Chondrocyte (in vitro differentiated cells): ENCODE data around the gene TRIM8. TPM values are rescaled to one million over a fixed set of nuclear protein-coding genes. Genes with fewer than 3 reads are reported as not detected.

Experiments
- DNase-seq: peaks from one replicate; pipeline ENCODE4 v3.0.0; 2021; ENCODE audit warnings: mixed read lengths, low spot score
- H3K27ac Mint-ChIP-seq: one replicate; pipeline ENCODE4 v1.8.0; 2021; ENCODE audit warnings: mild to moderate bottlenecking, moderate library complexity, mixed read lengths; ENCODE audit not compliant: unreplicated experiment
- H3K27me3 Mint-ChIP-seq: 2 replicates; pipeline ENCODE4 v1.8.0; 2021; ENCODE audit warnings: low read depth, mixed read lengths
- H3K36me3 Mint-ChIP-seq: 2 replicates; pipeline ENCODE4 v1.8.0; 2021; ENCODE audit warnings: low read depth, mixed read lengths
- H3K4me1 Mint-ChIP-seq: 2 replicates; pipeline ENCODE4 v1.8.0; 2021; ENCODE audit warnings: low read depth, mild to moderate bottlenecking, mixed read lengths
- H3K4me3 Mint-ChIP-seq: one replicate; pipeline ENCODE4 v1.8.0; 2021; ENCODE audit warnings: mild to moderate bottlenecking, moderate library complexity, mixed read lengths; ENCODE audit not compliant: unreplicated experiment
- H3K9me3 Mint-ChIP-seq: 2 replicates; pipeline ENCODE4 v1.8.0; 2021; ENCODE audit warnings: low read depth, mixed read lengths
- total RNA-seq: library from RNA; stranded (reverse); gene quantifications from 3 replicates; pipeline ENCODE4 v1.2.1, GENCODE V29; 2021
- TF ChIP-seq, protein P1 (sequence below): fragments of 200-600 bp; sonication (generic); IDR thresholded peaks from 2 replicates; pipeline ENCODE4 v1.5.0; 2021; ENCODE audit warnings: antibody characterized with exemption, mild to moderate bottlenecking, moderate library complexity

The TRIM8 gene
- total RNA-seq, 1 donor from 2014 or later, result 66.8 TPM

DNA sequence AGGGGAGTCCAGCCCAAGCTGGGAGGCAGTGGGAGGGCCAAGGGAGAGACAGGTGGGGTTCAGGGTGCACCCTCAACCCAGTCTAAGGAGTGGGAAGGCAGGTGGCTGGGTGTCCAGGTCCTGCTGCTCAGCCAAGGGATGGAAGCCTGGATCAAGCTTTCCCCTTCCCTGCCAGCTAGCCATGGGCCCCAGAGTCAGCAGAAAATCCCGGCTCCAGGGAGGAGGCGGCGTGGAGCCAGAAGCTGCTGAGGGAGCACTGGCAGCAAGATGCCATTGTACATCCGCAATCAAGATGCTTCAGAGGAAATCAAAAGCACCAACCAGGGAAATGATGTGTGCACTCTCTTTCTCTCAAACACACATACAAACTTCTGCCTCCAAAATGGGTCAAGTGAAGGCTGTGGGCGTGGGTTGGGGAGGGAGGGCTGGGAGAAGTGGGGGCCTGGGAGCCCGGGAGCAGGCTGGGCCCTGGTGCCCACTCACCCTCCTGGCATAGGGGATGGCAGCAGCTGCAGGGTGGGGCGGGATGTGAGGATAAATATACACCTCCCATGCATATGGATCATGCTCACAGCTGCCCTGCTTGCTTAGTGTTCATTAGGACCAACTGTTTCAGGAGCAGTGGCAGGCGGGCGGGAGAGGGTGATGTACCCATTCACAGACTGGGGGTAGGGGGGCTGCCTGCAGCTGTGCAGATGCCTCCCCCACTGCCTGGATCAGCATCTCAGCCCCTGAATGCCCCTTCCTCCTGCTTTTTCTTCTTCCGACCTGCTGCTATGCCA is 24.2 kb downstream of the TRIM8 start:
- TF ChIP-seq, protein P1, sequence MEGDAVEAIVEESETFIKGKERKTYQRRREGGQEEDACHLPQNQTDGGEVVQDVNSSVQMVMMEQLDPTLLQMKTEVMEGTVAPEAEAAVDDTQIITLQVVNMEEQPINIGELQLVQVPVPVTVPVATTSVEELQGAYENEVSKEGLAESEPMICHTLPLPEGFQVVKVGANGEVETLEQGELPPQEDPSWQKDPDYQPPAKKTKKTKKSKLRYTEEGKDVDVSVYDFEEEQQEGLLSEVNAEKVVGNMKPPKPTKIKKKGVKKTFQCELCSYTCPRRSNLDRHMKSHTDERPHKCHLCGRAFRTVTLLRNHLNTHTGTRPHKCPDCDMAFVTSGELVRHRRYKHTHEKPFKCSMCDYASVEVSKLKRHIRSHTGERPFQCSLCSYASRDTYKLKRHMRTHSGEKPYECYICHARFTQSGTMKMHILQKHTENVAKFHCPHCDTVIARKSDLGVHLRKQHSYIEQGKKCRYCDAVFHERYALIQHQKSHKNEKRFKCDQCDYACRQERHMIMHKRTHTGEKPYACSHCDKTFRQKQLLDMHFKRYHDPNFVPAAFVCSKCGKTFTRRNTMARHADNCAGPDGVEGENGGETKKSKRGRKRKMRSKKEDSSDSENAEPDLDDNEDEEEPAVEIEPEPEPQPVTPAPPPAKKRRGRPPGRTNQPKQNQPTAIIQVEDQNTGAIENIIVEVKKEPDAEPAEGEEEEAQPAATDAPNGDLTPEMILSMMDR, result no peak
- H3K27ac Mint-ChIP-seq, result no peak overlapping the region
- peak; percentile 78 for DNase-seq
- peaks cover 23% of the 10 kb centered on the region for H3K4me1 Mint-ChIP-seq
- H3K9me3 Mint-ChIP-seq, result no peaks in the 10 kb centered on the region
- no peak overlapping the region for H3K4me3 Mint-ChIP-seq
- no peaks in the 10 kb centered on the region for H3K36me3 Mint-ChIP-seq
- H3K27me3 Mint-ChIP-seq, result no peaks in the 10 kb centered on the region

DNA sequence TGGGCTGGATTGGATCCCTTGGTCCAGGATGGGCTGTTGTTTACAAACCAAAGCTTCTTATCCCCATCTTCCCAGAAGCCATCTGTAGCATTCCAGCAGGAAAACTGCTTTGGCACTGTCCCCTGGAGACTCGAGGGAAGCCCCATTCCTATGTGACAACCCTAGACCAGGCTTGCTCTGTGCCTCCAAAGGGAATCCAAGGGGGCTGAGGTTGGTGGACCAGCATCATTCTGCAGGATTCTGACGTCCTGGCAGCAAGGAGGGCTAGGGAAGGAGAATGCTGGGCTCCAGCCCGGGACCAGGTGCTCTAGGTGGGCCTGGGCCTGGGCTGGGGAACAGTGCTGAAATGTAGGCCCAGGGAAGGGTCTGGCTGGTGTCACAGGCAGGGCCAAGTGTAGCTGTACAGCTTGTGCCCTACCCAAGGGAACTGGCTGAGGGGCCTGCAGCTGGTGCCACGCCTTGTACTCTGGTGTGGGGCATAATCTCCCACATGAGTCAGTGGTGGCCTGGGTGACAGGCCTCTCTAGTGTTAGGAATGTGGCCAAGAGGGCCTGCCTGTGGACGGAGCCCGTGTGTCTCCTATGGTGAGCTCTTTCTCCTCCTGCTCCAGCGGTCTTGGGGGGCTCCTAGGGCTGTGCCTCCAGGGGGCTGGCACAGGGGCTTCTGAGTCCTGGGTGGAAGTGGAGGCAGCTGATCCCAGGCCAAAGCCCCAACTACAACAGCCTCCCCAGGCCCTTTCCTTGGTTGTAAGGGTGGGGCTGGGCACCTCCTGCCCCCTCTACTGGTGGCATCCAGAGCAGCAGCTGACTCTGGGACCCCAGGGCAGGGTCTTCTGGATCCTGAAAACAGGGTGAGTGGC is 25.2 kb downstream of the TRIM8 start:
- Mint-ChIP-seq H3K36me3 (no peaks in the 10 kb centered on the region), H3K27ac (peak overlapping the region; percentile 45), H3K4me1 (peaks cover 33% of the 10 kb centered on the region), H3K27me3 (no peaks in the 10 kb centered on the region), H3K9me3 (no peaks in the 10 kb centered on the region), H3K4me3 (no peak overlapping the region)
- DNase-seq, result no peak
- TF ChIP-seq, protein P1, result peak; percentile 67

DNA sequence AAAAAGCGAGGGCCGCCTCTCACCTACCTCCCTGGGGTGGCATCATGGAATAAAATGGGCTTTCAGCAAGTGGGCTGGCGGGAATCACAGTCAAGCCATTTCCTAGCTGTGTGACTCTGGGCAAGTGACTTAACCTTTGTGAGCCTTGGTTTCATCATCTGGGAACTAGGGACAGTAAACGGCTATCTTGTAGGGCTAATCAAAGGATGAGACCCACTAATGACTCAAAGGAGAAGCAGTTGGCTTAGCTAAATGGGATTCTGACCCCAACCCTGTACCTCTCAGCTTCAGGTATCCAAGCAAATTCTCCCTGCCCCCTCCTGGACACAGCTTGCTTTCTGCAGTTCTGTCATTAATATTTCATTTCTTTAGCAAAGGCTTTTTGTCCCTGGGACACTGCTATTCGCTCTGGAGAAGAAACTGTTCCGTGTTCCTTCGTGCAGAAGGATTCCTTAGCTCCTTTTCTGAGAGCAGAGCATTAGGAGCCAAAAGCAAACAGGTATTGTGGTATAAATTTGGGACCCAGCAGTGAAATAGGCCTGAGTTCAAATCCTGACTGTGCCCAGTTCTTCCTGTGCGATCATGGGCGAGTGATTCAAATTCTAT is 25.9 kb downstream of the TRIM8 start:
- Mint-ChIP-seq H3K27ac (no peak overlapping the region), H3K4me3 (no peak overlapping the region), H3K27me3 (no peaks in the 10 kb centered on the region), H3K36me3 (no peaks in the 10 kb centered on the region), H3K9me3 (no peaks in the 10 kb centered on the region), H3K4me1 (peaks cover 40% of the 10 kb centered on the region)
- DNase-seq, result no peak
- TF ChIP-seq, protein P1, result peak; percentile 6

DNA sequence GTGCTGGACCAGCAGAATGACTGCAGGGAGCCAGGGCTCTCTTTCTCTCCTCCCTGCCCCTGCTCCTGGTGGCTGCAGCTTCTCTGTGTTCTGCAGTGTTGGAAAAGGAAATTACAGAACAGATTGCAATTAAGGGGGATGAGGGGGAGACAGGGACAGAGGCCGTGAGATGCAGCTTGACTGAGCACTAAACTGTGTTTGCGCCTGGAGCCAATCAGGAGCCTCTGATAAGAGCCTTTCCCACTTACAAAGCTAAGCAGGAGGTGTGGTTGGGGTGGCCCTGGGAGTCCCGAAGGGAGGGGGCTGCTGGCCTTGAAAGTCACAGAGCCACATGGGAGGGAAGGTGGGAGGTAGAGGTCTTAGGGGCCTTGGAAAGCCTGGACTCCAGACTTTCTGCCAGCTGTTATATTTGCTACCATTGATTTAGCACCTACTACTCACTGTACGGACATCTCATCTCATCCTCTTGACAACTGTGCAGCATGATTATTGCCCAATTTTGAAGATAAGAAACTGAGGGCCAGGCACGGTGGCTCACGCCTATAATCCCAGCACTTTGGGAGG is 26.7 kb downstream of the TRIM8 start:
- H3K9me3 Mint-ChIP-seq, result no peaks in the 10 kb centered on the region
- no peak overlapping the region for H3K27ac Mint-ChIP-seq
- TF ChIP-seq, protein P1, result no peak
- H3K36me3 Mint-ChIP-seq, result no peaks in the 10 kb centered on the region
- no peak for DNase-seq
- no peaks in the 10 kb centered on the region for H3K27me3 Mint-ChIP-seq
- H3K4me1 Mint-ChIP-seq, result peaks cover 48% of the 10 kb centered on the region
- H3K4me3 Mint-ChIP-seq, result no peak overlapping the region
